ENCODE measurements around the gene NT5C2.
"Not testable (repeated sequence)": the region's sequence is repeated elsewhere in the genome, so short reads cannot be mapped to it uniquely, and the experiment has no call there.

The NT5C2 gene

DNA sequence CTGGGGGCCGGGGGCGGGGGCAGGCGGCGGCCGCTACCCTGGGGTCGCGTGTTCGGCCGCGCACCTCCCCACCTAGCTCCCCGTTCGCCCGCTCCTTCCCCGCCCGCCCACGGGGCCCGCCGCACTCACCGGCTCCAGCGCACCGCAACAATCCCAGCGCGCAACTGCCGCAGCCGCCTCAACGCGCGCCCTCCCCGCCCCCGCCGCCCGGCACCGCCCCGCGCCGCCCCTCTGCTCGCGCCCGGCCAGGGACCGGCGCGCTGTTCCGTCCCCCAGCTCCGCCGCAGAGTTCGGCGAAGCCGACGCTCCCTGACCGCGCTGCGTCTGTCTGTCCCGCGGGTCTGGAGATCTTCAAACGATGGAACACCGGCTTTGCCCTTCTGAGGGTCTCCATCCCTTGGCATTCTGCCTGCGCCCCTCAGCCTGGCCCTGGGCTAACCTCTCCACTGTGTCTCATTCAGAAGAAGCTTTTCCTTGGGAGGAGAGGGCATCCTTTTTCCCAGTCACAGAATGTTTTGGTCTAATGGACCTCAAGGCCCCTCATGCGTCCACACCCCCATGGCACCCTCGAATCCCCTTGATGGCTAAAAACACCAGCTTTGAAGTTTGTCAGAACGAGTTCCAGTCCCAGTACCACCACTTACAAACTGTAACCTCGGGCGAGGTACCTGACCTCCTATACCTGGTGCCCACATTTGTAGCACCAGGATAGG, at the start of gene NT5C2:
NT5C2 (minus strand) TSS at position 166 of the 713 bp plus-strand sequence. CDS start 18,314 bp downstream, outside the sequence.
- peak within 1 kb of the TSS; percentile 97 for H3K4me3 Mint-ChIP-seq
- no peaks in the 10 kb centered on the region for H3K27me3 Mint-ChIP-seq
- peaks cover 44% of the 10 kb centered on the region for H3K4me1 Mint-ChIP-seq (ENCODE audit: low read depth)
- peak within 1 kb of the TSS; percentile 97 for H3K27ac Mint-ChIP-seq
- peaks cover 3% of the 10 kb centered on the region for H3K36me3 Mint-ChIP-seq
- H3K9me3 Mint-ChIP-seq (ENCODE audit: low read depth), result no peaks in the 10 kb centered on the region

DNA sequence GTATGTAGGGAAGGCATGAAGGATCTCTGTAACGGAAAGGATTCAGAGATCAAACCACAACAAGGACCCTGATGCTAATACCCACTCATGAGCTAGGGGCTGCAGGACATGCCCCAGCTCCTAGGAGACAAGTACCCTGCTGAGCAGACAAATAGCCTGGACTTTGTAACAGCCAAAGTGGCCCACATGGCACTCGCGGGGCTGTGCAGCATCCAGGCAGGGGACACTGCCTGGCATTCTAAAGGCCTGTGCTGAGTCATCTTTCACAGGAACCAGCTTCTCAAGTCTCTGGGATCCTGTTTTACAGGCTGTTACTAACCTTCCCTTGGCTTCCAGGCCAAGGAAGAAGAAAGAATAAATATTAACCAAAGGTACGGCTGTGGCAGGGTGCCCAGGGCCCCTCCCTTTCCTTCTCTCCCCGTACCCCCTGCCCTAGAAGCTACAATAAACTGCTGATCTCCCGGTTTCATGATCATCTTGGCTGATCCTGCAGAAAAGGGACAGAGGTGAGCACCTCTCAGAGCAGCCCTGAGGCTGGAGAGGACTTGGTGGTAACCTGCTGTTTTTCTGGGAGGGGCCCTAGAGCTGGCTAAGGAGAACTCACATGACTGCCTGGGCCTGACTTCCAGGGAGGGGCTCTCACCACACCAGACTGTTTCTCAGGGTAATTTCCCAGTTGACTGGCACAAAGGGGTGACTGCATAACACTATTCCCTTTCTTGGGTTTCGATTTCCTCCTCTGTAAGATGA, 48.4 kb upstream of the NT5C2 start:
- Mint-ChIP-seq H3K27me3 (no peaks in the 10 kb centered on the region), H3K27ac (peak overlapping the region; percentile 28), H3K4me1 (ENCODE audit: low read depth) (peaks cover 4% of the 10 kb centered on the region), H3K4me3 (no peak overlapping the region), H3K9me3 (ENCODE audit: low read depth) (no peaks in the 10 kb centered on the region), H3K36me3 (no peaks in the 10 kb centered on the region)

GRCh38 chr10:103238506-103239252, 45.6 kb upstream of the NT5C2 start:
- Mint-ChIP-seq H3K9me3 (ENCODE audit: low read depth) (no peaks in the 10 kb centered on the region), H3K36me3 (no peaks in the 10 kb centered on the region), H3K27ac (no peak overlapping the region), H3K4me1 (ENCODE audit: low read depth) (peaks cover 4% of the 10 kb centered on the region), H3K27me3 (no peaks in the 10 kb centered on the region), H3K4me3 (no peak overlapping the region)

DNA sequence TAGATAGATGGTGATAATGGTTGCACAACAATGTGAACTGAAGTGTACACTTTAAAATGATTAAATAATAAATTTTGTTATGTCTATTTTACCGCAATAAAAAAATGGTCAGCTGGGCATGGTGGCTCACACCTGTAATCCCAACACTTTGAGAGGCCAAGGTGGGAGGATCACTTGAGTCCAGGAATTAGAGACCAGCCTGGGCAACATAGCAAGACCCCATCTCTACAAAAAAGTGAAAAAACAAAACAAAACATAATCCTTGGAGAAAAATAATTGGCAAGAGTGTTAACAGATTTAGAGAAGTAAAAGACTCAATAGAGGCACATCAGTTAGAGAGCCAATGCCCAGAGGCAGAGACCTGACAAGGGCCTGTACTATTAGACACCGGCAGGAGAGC, 42.7 kb upstream of the NT5C2 start:
- Mint-ChIP-seq H3K36me3 (no peaks in the 10 kb centered on the region), H3K4me3 (no peak overlapping the region)

DNA sequence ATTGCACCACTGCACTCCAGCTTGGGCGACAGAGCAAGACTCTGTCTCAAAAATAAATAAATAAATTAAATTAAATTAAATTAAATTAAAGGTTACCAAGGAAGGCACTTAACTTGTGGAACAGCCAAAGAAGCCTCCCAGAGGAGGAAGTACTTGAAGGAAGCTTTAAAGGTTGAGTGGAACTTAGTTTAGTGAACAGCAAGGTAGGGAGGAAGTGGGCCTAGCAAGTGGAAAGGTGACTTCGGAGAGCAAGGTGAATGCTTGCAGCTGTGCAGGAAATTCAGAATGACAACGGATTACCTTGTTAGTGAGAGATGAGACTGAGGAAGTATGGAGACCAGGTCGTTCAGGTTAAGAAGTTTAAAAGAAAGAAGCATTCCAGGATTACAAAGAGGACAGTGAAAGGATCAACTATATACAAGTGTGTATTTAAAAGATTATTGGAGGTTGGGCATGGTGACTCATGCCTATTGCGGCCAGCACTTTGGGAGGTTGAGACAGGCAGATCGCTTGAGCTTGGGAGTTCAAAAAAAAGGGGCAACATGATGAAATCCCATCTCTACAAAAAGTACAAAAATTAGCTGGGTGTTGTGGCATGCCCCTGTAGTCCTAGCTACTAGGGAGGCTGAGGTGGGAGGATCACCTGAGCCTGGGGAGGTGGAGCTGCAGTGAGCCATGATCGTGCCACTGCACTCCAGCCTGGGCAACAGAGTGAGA, 39.9 kb upstream of the NT5C2 start:
- H3K36me3 Mint-ChIP-seq, result no peaks in the 10 kb centered on the region
- no peak overlapping the region for H3K27ac Mint-ChIP-seq
- H3K27me3 Mint-ChIP-seq, result no peaks in the 10 kb centered on the region
- no peaks in the 10 kb centered on the region for H3K4me1 Mint-ChIP-seq (ENCODE audit: low read depth)
- no peaks in the 10 kb centered on the region for H3K9me3 Mint-ChIP-seq (ENCODE audit: low read depth)
- H3K4me3 Mint-ChIP-seq, result no peak overlapping the region

More for the DNA sequence above, 42.7 kb upstream of the NT5C2 start:
- H3K9me3 Mint-ChIP-seq (ENCODE audit: low read depth), result no peaks in the 10 kb centered on the region
- H3K27me3 Mint-ChIP-seq, result no peaks in the 10 kb centered on the region
- H3K27ac Mint-ChIP-seq, result no peak overlapping the region
- peaks cover 2% of the 10 kb centered on the region for H3K4me1 Mint-ChIP-seq (ENCODE audit: low read depth)

DNA sequence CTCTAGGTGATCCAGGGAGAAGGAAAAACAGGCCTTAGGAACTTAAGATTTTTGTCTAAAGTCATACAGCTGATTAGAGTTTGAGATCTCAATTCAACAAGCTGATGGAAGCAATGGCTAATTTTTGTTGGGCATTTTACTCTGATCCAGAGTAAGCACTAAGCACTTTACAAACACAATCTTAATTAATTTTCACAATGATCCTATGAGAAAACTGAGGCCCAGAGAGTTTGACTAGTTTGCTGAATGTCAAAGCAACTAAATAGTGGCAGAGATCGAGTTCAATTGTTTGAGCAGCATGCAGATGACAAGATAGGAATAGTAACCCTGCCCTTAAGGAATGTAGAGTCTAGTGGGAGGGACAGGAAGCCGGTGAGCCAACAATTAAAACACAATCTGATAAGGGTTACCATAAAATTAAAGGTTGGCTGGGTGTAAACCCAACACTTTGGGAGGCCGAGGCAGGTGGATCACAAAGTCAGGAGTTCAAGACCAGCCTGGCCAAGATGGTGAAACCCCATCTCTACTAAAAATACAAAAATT, 39.1 kb upstream of the NT5C2 start:
- H3K9me3 Mint-ChIP-seq (ENCODE audit: low read depth), result no peaks in the 10 kb centered on the region
- no peaks in the 10 kb centered on the region for H3K27me3 Mint-ChIP-seq
- no peak overlapping the region for H3K4me3 Mint-ChIP-seq
- H3K36me3 Mint-ChIP-seq, result no peaks in the 10 kb centered on the region
- H3K4me1 Mint-ChIP-seq (ENCODE audit: low read depth), result no peaks in the 10 kb centered on the region
- no peak overlapping the region for H3K27ac Mint-ChIP-seq

DNA sequence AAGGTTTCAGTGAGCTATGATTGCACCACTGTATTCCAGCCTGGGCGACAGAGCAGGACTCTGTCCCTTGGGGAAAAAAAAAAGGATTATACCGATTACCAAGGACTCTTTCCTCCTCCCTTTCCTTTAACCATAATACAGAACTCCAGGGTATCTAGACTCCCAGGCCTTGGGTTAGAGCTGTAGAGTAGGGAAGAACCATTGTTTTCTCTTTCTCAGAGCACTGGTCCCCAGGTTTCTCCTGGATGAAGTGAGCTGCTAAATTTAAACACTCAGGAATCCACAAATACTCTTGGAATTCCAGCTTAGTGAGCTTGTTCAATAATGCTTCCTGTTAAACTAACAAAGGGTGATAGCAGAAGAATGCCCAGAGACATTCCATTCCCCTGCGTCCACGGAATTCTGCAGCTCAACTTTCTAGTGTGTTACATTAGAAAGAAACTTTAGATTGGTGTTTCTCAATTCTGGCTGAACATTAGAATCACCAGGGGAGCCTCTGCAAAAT, 38.0 kb upstream of the NT5C2 start:
- H3K27me3 Mint-ChIP-seq, result no peaks in the 10 kb centered on the region
- H3K36me3 Mint-ChIP-seq, result no peaks in the 10 kb centered on the region
- no peaks in the 10 kb centered on the region for H3K4me1 Mint-ChIP-seq (ENCODE audit: low read depth)

GRCh38 chr10:103227416-103227815, 34.3 kb upstream of the NT5C2 start:
- Mint-ChIP-seq H3K27me3 (no peaks in the 10 kb centered on the region), H3K27ac (no peak overlapping the region), H3K4me1 (ENCODE audit: low read depth) (no peaks in the 10 kb centered on the region), H3K4me3 (no peak overlapping the region), H3K36me3 (peaks cover 5% of the 10 kb centered on the region), H3K9me3 (ENCODE audit: low read depth) (peaks cover 7% of the 10 kb centered on the region)

More for the DNA sequence above, 38.0 kb upstream of the NT5C2 start:
- H3K9me3 Mint-ChIP-seq (ENCODE audit: low read depth), result no peaks in the 10 kb centered on the region
- H3K4me3 Mint-ChIP-seq, result no peak overlapping the region
- H3K27ac Mint-ChIP-seq, result no peak overlapping the region

- peaks cover 5% of the 10 kb centered on the region for H3K36me3 Mint-ChIP-seq
- H3K27ac Mint-ChIP-seq, result no peak overlapping the region
- H3K27me3 Mint-ChIP-seq, result no peaks in the 10 kb centered on the region
- H3K9me3 Mint-ChIP-seq (ENCODE audit: low read depth), result peaks cover 7% of the 10 kb centered on the region
- H3K4me3 Mint-ChIP-seq, result no peak overlapping the region
- H3K4me1 Mint-ChIP-seq (ENCODE audit: low read depth), result no peaks in the 10 kb centered on the region
Observed at GRCh38 chr10:103225939-103226338, 32.9 kb upstream of the NT5C2 start.

DNA sequence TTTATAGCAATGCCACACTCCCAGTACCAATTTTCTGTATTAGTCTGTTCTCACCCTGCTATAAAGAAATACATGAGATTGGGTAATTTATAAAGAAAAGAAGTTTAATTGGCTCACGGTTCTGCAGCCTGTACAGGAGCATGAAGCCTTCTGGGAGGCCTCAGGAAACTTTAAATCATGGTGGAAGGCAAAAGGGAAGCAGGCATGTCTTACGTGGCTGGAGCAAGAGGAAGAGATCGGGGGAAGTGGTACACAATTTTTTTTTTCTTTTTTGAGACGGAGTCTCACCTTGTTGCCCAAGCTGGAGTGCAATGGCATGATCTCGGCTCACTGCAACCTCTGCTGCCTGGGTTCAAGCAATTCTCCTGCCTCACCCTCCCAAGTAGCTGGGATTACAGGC, 31.6 kb upstream of the NT5C2 start:
- H3K36me3 Mint-ChIP-seq; H3K27ac Mint-ChIP-seq; H3K4me3 Mint-ChIP-seq; H3K4me1 Mint-ChIP-seq (ENCODE audit: low read depth); H3K9me3 Mint-ChIP-seq (ENCODE audit: low read depth); H3K27me3 Mint-ChIP-seq: not testable (repeated sequence)

DNA sequence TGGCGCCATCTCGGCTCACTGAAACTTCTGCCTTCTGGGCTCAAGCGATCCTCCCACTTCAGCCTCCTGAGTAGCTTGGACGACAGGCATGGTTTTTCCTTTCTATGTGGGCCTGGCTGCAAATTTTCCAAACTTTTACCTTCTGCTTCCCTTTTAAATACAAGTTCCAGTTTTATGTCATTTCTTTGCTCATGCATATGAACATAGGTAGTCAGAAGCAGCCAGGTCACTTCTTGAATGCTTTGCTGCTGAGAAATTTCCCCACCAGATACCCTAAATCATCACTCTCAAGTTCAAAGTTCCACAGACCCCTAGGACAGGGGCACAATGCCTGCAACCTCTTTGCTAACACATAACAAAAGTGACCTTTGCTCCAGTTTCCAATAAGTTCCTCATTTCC, 31.1 kb upstream of the NT5C2 start:
- no peak overlapping the region for H3K4me3 Mint-ChIP-seq
- H3K27me3 Mint-ChIP-seq, result no peaks in the 10 kb centered on the region
- no peaks in the 10 kb centered on the region for H3K4me1 Mint-ChIP-seq (ENCODE audit: low read depth)
- no peak overlapping the region for H3K27ac Mint-ChIP-seq
- H3K9me3 Mint-ChIP-seq (ENCODE audit: low read depth), result peaks cover 7% of the 10 kb centered on the region
- H3K36me3 Mint-ChIP-seq, result peaks cover 5% of the 10 kb centered on the region

GRCh38 chr10:103216362-103216761, 23.3 kb upstream of the NT5C2 start:
- H3K27me3 Mint-ChIP-seq; H3K27ac Mint-ChIP-seq; H3K4me1 Mint-ChIP-seq (ENCODE audit: low read depth); H3K4me3 Mint-ChIP-seq; H3K36me3 Mint-ChIP-seq; H3K9me3 Mint-ChIP-seq (ENCODE audit: low read depth): not testable (repeated sequence)

- peaks cover 5% of the 10 kb centered on the region for H3K9me3 Mint-ChIP-seq (ENCODE audit: low read depth)
- no peaks in the 10 kb centered on the region for H3K4me1 Mint-ChIP-seq (ENCODE audit: low read depth)
- H3K27ac Mint-ChIP-seq, result no peak overlapping the region
- no peak overlapping the region for H3K4me3 Mint-ChIP-seq
- H3K36me3 Mint-ChIP-seq, result peaks cover 4% of the 10 kb centered on the region
- H3K27me3 Mint-ChIP-seq, result peaks cover 2% of the 10 kb centered on the region
Observed at GRCh38 chr10:103215601-103216000, 22.5 kb upstream of the NT5C2 start.

DNA sequence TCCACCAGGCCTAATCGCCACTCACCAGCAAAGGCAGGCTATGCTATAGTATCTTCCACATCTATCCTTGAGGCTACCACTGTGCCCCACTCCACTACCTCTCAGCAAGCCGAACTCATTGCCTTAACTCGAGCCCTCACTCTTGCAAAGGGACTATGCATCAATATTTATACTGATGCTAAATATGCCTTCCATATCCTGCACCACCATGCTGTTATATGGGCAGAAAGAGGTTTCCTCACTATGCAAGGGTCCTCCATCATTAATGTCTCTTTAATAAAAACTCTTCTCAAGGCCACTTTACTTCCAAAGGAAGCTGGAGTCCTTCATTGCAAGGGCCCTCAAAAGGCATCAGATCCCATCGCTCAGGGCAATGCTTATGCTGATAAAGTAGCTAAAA, 17.2 kb upstream of the NT5C2 start:
- H3K9me3 Mint-ChIP-seq (ENCODE audit: low read depth); H3K27ac Mint-ChIP-seq; H3K27me3 Mint-ChIP-seq; H3K4me3 Mint-ChIP-seq; H3K4me1 Mint-ChIP-seq (ENCODE audit: low read depth); H3K36me3 Mint-ChIP-seq: not testable (repeated sequence)
